DOHH2 (cell line): ENCODE measurements around the gene MPPED2.

Source experiments
- H3F3A ChIP-seq: fragments of 200-600 bp; sonication (generic), shearing (Covaris generic); 2 replicates; pipeline ENCODE4 v1.6.0; 2016; ENCODE audit warnings: antibody characterized with exemption, mild to moderate bottlenecking; ENCODE audit not compliant: control insufficient read depth, insufficient read depth
- H3K27ac ChIP-seq: fragments of 200-600 bp; sonication (generic); 2 replicates; pipeline ENCODE4 v1.5.1; 2014; ENCODE audit warnings: low read depth, mild to moderate bottlenecking, low read length, moderate library complexity
- H3K27me3 ChIP-seq: fragments of 200-600 bp; sonication (generic); 2 replicates; pipeline ENCODE4 v1.6.1; 2014; ENCODE audit warnings: mild to moderate bottlenecking, low read length, mixed read lengths; ENCODE audit not compliant: control insufficient read depth
- H3K36me3 ChIP-seq: fragments of 200-600 bp; sonication (generic); 2 replicates; pipeline ENCODE4 v1.6.1; 2014; ENCODE audit warnings: mild to moderate bottlenecking, low read length, moderate library complexity, mixed read lengths; ENCODE audit not compliant: control insufficient read depth
- H3K4me1 ChIP-seq: fragments of 200-600 bp; sonication (generic); 2 replicates; pipeline ENCODE4 v1.6.1; 2014; ENCODE audit warnings: mild to moderate bottlenecking, low read length, mixed read lengths; ENCODE audit not compliant: control insufficient read depth
- H3K4me2 ChIP-seq: fragments of 200-600 bp; sonication (generic); 2 replicates; pipeline ENCODE4 v1.6.0; 2014; ENCODE audit warnings: mild to moderate bottlenecking, low read length, moderate library complexity
- H3K4me3 ChIP-seq: fragments of 200-600 bp; sonication (generic); 2 replicates; pipeline ENCODE4 v1.5.1; 2014; ENCODE audit warnings: mild to moderate bottlenecking, low read length, mixed read lengths
- H3K79me2 ChIP-seq: fragments of 200-600 bp; sonication (generic); 2 replicates; pipeline ENCODE4 v1.6.1; 2014; ENCODE audit warnings: mild to moderate bottlenecking, low read length, mixed read lengths; ENCODE audit not compliant: control insufficient read depth
- H3K9me2 ChIP-seq: fragments of 200-600 bp; sonication (generic); replicated peaks from 2 replicates; pipeline ENCODE4 v1.6.1; 2014; ENCODE audit warnings: mild to moderate bottlenecking, low read length, mixed read lengths; ENCODE audit not compliant: control insufficient read depth
- H3K9me3 ChIP-seq: fragments of 200-600 bp; sonication (generic); 2 replicates; pipeline ENCODE4 v1.6.1; 2014; ENCODE audit warnings: antibody characterized with exemption, low read length, mixed read lengths; ENCODE audit not compliant: control insufficient read depth, insufficient read depth
- H4K20me1 ChIP-seq: fragments of 200-600 bp; sonication (generic); 2 replicates; pipeline ENCODE4 v1.6.0; 2014; ENCODE audit warnings: low read depth, mild to moderate bottlenecking, antibody characterized with exemption, low read length, moderate library complexity; ENCODE audit not compliant: control insufficient read depth, insufficient read depth
- CTCF ChIP-seq: fragments of 200-600 bp; sonication (generic); IDR thresholded peaks from one replicate; pipeline ENCODE4 v1.5.1; 2014; ENCODE audit warnings: antibody characterized with exemption, mild to moderate bottlenecking, low read depth, low read length; ENCODE audit not compliant: poor library complexity, severe bottlenecking
- EZH2phosphoT487 ChIP-seq: fragments of 200-600 bp; sonication (generic); IDR thresholded peaks from 2 replicates; pipeline ENCODE4 v1.6.1; 2017; ENCODE audit warnings: borderline replicate concordance, mild to moderate bottlenecking, antibody characterized with exemption, low read length, moderate library complexity, mixed read lengths

Gene MPPED2

GRCh38 chr11:30423886-30424285, 162.3 kb downstream of the MPPED2 start:
- no peaks in the 10 kb centered on the region for H3K9me2 ChIP-seq
- H3K27me3 ChIP-seq = no peaks in the 10 kb centered on the region
- no peak overlapping the region for H3K4me3 ChIP-seq
- H3F3A ChIP-seq = no peaks in the 10 kb centered on the region
- no peaks in the 10 kb centered on the region for H3K36me3 ChIP-seq
- H3K4me2 ChIP-seq = no peak overlapping the region
- H3K9me3 ChIP-seq = no peaks in the 10 kb centered on the region
- H3K27ac ChIP-seq = no peak overlapping the region
- H3K4me1 ChIP-seq = no peaks in the 10 kb centered on the region
- H4K20me1 ChIP-seq = no peaks in the 10 kb centered on the region
- no peaks in the 10 kb centered on the region for H3K79me2 ChIP-seq
- TF ChIP-seq CTCF (no peak), EZH2phosphoT487 (no peak)

- Histone ChIP-seq H4K20me1 (no peaks in the 10 kb centered on the region), H3K9me3 (no peaks in the 10 kb centered on the region), H3K27me3 (no peaks in the 10 kb centered on the region), H3K36me3 (no peaks in the 10 kb centered on the region), H3K27ac (no peak overlapping the region), H3K79me2 (no peaks in the 10 kb centered on the region), H3K4me3 (no peak overlapping the region), H3K9me2 (no peaks in the 10 kb centered on the region), H3K4me2 (no peak overlapping the region), H3K4me1 (no peaks in the 10 kb centered on the region), H3F3A (no peaks in the 10 kb centered on the region)
- no peak for TF ChIP-seq CTCF
- no peak for TF ChIP-seq EZH2phosphoT487
Measured at GRCh38 chr11:30423279-30423648, 162.9 kb downstream of the MPPED2 start.

- H3K4me3 ChIP-seq = no peak overlapping the region
- H3K9me2 ChIP-seq = no peaks in the 10 kb centered on the region
- H3K9me3 ChIP-seq = no peaks in the 10 kb centered on the region
- H3F3A ChIP-seq = no peaks in the 10 kb centered on the region
- no peaks in the 10 kb centered on the region for H3K27me3 ChIP-seq
- no peak overlapping the region for H3K4me2 ChIP-seq
- no peaks in the 10 kb centered on the region for H3K36me3 ChIP-seq
- H3K4me1 ChIP-seq = no peaks in the 10 kb centered on the region
- H4K20me1 ChIP-seq = no peaks in the 10 kb centered on the region
- no peak overlapping the region for H3K27ac ChIP-seq
- H3K79me2 ChIP-seq = no peaks in the 10 kb centered on the region
- no peak for TF ChIP-seq EZH2phosphoT487
- no peak for TF ChIP-seq CTCF
Measured at GRCh38 chr11:30422447-30423278, 163.5 kb downstream of the MPPED2 start.
